Islet of Langerhans (tissue), 1 donor: ENCODE measurements around the gene VAT1.
"Not testable (repeated sequence)": the region's sequence is repeated elsewhere in the genome, so short reads cannot be mapped to it uniquely, and the experiment has no call there.

ENCODE experiments used
- FAIRE-seq: peaks from one replicate; lab custom pipeline; 2011; peaks lifted over from hg19 to GRCh38; lab: Jason Lieb, UNC

The VAT1 gene

DNA sequence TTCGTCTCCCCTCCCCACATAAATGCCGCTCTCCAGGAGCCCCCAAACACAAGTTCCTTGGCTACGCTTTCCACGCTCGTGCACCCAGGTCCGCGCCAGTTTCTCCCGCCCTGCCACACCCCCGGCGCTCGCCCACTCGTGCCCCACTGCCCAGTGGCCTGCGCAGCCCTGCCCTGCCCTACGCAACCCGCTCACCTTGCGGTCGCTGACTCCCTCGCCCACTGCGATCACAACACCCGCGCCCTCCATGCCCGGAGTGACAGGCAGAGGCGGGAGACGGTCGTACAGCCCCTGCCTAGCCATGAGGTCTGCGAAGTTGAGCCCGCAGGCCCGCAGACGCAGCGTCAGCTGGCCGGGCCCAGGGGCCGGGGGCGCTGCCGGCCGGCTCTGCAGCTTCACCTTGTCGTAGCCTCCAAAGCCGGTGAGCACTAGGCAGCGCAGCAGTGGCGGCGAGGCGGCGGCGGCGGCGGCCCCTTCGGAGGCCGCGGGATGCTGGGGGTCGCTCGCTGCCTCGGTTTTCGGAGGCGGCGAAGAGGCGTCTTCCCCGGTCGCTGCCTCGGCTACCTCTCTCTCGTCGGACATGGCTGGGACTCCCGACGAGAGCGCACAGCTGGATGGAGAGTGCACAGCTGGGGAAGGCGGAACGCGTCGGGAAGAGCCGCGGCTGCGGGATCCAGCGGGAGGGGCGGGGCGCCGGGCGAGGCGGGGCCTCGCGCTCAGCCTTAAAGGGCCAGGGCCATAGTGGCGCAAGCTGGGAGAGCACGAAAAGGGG is at the start of gene VAT1:
TSS of gene VAT1 (minus strand) at position 645 of the 772 bp plus-strand sequence. CDS start at position 582, 63 bp downstream.
- FAIRE-seq = no peak

DNA sequence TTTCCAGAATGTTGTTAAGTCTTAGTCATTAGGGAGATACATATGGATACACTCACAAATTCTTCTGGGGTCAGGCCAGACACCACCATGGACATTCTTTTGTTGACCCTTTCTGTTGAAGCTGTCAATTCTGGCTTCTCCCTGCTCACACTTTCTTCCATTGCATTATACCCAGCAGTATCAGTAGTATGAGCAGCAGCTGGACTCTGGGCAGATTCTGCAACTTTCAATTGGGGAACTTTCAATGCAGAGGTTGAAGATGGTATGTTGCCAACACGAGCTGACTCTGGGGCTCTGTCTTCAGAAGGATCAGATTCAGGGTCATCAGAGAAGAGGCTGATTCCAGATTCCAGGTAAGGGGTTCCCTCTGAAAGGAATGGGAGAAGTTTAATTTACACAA is 48.7 kb upstream of the VAT1 start:
- no peak for FAIRE-seq

DNA sequence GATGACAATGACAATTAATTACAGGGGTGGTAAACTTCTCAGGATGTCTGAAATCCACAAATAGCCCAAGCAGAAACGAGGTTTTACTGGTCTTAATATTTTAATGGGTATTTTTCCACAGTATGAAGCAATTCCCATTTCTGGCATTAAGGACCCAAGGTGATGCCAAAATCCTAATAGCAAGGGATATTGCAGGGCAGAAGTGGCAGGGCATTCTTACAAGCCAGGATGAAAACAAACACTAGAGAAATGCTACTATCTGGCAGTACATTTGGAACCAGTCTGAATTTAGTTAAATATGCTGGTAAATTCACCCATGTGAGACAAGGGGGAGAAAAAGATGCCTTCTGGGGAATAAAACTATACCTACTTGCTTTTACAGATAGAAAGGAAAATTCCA is 48.1 kb upstream of the VAT1 start:
- no peak for FAIRE-seq

DNA sequence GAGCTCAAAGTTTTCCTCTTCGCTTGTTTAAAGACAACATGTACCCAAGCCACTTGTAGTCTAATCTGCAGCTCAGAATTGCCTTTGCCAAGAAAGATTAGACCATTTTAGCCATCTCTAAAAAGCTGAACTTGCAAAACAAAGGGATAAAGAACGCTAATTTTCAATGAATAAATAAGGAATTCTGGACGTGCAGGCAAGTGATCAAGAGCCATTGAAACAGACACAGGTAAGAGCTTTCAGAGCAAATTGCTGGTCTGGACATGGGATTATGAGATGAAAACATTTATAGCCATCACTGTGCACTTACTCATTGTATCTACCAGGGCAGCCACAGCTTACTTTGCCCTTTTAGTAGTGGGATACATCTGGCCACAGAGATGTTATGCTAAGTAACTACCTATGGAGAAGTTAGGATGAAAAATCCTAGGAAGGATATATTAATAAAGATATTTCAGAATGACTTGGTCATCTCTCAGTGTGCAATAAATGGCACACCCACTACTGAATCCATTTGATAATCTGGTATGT is 47.2 kb upstream of the VAT1 start:
- FAIRE-seq = no peak

DNA sequence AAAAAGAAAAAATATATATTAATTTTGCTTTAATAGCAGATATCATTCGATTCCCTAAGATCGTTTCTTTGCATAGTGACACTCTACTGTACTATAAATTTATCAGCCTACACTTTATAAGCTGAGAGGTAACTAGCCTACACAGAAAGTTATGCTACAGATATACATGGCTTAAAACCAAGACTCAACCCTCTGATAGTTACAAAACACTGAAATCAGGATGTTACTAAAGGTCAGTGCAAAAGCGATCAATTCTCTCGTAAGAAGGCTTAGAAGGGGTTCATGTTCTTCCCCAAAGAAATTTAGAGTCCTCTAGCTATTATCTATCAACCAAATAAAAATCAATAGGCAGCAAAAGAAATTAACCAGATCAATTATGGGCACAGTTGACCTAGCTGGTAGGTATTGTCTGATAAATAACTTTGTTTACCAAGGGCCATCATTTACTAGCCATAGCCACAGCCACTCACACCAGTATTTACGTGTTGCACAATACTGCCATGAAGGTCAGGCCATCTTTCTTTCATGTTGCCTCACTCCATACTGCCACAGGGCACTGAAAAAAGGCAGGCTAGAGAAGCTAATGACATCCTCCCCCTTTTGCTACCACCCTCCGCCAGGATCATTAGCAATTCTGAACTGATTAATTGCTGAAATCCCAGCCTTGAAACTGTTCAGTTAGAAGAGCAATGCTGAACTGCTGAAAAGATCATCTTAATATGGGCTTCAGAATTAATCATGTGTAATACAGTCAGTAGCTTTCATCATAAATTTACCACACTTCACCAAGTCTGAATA is 46.6 kb upstream of the VAT1 start:
- FAIRE-seq = no peak

GRCh38 chr17:43062984-43063638 is 40.9 kb upstream of the VAT1 start:
- FAIRE-seq = no peak

DNA sequence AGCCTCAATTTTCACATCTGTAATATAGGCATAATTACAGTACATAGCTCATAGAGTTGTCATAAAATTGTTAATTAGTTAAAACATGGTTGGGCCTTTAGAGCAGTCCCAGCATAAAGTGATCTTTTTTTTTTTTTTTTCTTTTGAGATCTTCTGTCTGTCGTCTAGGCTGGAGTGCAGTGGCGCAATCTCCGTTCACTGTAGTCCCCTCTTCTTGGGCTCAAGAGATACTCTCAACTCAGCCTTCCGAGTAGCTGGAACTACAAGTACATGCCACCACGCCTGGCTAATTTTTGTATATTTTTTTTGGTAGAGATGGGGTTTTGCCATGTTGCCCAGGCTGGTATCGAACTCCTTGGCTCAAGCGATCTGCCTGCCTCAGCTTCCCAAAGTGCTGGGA is 33.9 kb upstream of the VAT1 start:
- no peak for FAIRE-seq

DNA sequence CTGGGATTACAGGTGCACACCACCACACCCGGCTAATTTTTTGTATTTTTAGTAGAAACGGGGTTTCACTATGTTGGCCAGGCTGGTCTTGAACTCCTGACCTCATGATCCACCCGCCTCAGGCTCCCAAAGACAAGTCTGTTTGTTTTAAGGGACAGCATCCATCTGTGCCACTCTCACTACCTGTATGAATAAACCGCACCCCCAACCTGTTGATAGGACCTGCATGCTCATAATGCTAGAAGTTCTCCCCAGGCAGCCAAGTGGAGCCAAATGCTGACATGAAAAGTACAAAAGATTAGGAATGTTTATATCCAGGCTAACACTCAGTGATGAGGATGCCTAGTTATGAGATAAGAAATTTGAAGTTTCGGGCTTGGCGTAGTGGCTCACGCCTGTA is 30.8 kb upstream of the VAT1 start:
- not testable (repeated sequence) for FAIRE-seq

GRCh38 chr17:43051969-43052368 is 29.8 kb upstream of the VAT1 start:
- FAIRE-seq = no peak

DNA sequence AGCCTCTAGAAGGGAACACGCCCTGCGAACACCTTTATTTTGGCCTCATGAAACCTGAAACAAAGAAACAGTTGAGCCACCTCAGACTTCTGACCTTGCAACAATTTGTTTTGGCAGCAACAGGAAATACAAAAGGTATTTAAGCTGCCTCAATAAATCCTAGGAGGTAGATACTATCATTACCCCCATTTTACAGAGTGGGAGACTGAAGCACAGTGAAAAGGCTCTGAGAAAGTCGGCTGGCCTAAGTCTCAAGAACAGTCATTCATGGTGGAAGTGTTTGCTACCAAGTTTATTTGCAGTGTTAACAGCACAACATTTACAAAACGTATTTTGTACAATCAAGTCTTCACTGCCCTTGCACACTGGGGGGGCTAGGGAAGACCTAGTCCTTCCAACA is 21.8 kb upstream of the VAT1 start:
- FAIRE-seq = no peak

- no peak for FAIRE-seq
Observed at GRCh38 chr17:43043307-43043706, 21.1 kb upstream of the VAT1 start.

DNA sequence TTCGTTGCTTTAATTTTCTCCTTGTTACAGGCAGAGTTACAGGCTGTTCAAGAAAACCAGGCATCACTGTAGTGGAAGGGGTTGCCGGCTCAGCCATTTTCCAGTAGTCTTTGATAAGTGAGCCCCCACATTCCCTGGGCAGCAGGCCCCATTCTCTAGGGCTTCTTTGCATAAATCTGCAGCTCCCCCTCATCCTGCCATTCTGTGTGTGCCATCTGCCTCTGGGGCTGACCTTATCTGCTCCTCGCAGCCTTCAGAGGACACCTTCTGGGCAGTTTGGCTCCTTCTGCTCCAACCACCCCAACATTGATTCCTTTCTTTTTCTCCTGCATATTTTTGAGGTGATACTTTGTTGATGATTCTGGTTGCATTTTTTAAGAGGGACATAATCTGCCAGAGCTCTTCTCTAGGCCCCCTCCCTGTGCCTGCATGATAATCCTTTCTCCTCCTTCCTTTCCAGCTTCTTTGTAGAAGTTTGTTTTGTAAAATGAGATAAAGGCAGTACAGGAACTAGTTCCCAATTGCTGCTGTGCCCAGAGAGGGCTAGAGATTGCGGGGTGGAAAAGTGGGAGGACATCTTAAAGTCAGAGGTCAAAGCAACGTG is 19.9 kb upstream of the VAT1 start:
- no peak for FAIRE-seq

DNA sequence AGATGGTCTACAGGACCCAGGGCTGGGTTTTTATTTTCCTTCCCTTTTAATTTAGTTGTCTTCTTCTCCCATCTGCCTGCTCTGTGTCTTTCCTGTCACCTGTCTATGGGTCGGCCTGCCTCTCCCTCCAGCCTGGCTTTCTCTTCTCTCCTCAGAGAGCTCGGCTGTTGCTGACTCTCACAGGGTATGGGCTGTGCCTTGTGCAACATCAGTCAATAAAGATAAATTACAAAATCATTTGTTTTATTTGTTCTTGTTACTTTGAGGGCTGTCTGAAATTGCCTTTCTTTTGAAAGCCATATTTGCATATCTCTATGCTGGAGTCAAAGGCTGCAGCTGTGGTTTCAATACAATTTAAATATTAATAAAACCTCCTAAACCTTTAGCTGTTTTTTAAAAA is 18.5 kb upstream of the VAT1 start:
- FAIRE-seq = no peak

DNA sequence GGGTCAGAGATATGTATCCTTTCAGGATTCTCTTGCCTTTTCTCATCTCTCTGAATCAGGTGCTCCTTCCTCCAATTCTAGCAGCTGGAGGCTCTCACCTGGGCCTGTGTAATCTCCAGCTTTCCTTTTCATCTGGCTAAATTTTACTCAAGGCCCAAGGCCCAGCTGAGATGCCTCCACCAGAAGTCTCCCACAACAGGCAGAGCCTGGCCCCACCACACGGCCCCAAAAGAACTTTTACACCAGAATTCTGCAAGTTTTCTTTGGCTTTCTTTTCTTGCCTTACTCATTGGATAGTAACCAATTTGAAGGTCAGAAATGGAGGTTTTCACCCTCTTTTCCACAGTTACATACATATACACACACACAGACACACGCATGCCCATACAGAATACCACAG is 17.5 kb upstream of the VAT1 start:
- FAIRE-seq = no peak

GRCh38 chr17:43034894-43035293 is 12.7 kb upstream of the VAT1 start:
- no peak for FAIRE-seq

- FAIRE-seq = no peak
Observed at GRCh38 chr17:43033948-43034881, 12.0 kb upstream of the VAT1 start.

- FAIRE-seq = no peak
Observed at GRCh38 chr17:43031666-43032065, 9.5 kb upstream of the VAT1 start.

DNA sequence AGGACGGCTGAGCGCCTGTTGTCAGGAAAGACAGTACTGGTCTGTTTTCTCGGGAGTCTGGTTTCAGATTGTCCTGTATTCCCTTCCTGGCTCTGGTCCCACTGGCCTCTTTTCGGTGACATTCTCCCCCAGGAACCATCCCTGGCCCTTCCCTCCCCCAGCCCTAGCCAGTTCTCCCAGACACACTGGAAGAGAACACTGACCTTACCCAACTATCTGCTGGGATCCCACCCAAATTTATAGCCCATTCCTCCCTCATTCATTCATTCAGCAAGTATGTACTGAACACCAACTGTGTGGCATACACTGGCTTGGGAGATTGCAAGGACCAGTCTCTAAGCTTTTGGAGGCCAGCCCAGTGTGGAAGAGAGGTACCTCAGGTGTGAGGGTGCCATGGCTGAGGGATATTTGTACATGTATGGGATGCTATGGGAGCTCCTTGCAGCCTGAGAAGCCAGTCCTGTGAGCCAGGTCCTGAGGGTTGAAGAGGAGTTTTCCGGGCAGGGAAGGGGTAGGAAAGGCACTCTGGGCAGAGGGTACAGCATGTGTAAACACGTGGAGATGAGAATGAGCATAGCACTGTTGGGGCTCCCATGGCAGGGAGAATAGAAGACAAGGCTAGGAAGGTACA is 8.1 kb upstream of the VAT1 start:
- FAIRE-seq = no peak

DNA sequence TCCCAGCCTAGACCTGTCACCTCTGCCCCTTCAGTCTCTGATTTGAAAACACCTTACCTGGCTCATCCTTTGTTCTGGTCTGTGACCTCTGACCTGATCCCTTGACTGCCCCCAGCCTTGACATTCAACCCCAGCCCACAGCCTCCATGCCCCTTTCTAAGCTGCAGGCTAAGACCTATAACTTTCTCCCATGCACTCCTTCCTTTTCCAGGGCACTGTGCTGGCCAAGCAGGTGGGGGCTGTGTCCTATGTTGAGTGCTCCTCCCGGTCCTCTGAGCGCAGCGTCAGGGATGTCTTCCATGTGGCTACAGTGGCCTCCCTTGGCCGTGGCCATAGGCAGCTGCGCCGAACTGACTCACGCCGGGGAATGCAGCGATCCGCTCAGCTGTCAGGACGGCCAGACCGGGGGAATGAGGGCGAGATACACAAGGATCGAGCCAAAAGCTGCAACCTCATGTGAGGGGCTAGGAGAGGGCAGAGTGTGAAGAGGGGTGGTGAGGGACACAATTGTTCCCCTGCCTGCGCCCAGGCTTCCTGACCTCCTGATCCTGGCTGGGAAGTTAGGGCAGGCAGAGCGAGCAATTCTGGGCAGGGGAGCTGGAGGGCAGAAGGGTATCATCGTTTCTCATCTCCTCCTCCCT is 6.2 kb upstream of the VAT1 start:
- no peak for FAIRE-seq
